ENCODE results near the gene DOCK4.

The DOCK4 gene

GRCh38 chr7:112192236-112193154, 13.7 kb downstream of the DOCK4 start:
- Mint-ChIP-seq H3K9me3 (peaks cover 5% of the 10 kb centered on the region), H3K36me3 (ENCODE audit: low read depth) (no peaks in the 10 kb centered on the region), H3K4me1 (peaks cover 3% of the 10 kb centered on the region), H3K4me3 (no peak overlapping the region), H3K27me3 (ENCODE audit: low read depth, poor library complexity) (no peaks in the 10 kb centered on the region), H3K27ac (no peak overlapping the region)
- TF ChIP-seq, protein P1, sequence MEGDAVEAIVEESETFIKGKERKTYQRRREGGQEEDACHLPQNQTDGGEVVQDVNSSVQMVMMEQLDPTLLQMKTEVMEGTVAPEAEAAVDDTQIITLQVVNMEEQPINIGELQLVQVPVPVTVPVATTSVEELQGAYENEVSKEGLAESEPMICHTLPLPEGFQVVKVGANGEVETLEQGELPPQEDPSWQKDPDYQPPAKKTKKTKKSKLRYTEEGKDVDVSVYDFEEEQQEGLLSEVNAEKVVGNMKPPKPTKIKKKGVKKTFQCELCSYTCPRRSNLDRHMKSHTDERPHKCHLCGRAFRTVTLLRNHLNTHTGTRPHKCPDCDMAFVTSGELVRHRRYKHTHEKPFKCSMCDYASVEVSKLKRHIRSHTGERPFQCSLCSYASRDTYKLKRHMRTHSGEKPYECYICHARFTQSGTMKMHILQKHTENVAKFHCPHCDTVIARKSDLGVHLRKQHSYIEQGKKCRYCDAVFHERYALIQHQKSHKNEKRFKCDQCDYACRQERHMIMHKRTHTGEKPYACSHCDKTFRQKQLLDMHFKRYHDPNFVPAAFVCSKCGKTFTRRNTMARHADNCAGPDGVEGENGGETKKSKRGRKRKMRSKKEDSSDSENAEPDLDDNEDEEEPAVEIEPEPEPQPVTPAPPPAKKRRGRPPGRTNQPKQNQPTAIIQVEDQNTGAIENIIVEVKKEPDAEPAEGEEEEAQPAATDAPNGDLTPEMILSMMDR (IDR thresholded peaks at IDR 0.05): no peak
- no peak for DNase-seq

DNA sequence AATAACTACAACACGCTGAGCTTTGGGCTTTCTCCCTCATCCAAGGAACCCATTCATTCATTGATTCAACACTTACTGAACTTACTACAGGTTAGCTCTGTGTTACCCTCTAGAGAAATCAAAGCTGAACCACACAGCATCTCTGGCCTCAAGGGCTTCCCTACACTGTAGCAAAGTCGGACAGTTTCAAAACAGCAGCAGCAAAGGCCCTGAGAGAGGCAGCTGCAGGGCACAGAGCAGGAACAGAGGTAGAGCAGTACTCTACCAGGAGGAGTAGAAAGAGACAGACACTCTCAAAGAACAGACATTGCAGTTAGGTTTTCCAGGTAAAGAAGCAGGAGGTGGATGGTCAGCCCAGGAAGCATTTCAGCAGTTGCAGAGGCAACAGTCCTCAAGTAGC, 16.1 kb downstream of the DOCK4 start:
- peaks cover 5% of the 10 kb centered on the region for H3K9me3 Mint-ChIP-seq
- peaks cover 8% of the 10 kb centered on the region for H3K4me1 Mint-ChIP-seq
- no peak for DNase-seq
- TF ChIP-seq, protein P1 (IDR thresholded peaks at IDR 0.05): no peak
- H3K4me3 Mint-ChIP-seq: no peak overlapping the region
- H3K27me3 Mint-ChIP-seq (ENCODE audit: low read depth, poor library complexity): peaks cover 2% of the 10 kb centered on the region
- H3K27ac Mint-ChIP-seq: no peak overlapping the region
- no peaks in the 10 kb centered on the region for H3K36me3 Mint-ChIP-seq (ENCODE audit: low read depth)

DNA sequence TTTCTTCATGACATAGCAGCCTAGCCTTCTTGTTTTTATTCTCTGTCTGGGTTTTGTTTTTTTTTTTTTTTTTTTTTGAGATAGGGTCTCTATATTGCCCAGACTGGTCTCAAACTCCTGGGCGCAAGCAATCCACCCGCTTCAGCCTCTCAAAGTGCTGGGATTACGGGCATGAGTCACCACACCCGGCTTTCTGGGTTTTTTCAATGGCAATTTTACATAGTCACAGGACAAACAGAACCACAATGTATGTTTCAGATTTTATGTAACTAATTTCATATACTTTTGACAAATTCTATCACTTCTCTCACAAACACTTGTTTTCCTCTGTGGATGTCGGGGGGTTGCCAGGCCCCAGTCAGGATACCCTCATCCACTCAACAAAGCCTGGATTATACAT, 16.5 kb downstream of the DOCK4 start:
- H3K27me3 Mint-ChIP-seq (ENCODE audit: low read depth, poor library complexity): peaks cover 2% of the 10 kb centered on the region
- no peak for DNase-seq
- H3K9me3 Mint-ChIP-seq: peaks cover 5% of the 10 kb centered on the region
- TF ChIP-seq, protein P1 (IDR thresholded peaks at IDR 0.05): no peak
- H3K36me3 Mint-ChIP-seq (ENCODE audit: low read depth): no peaks in the 10 kb centered on the region
- H3K4me3 Mint-ChIP-seq: no peak overlapping the region
- peaks cover 12% of the 10 kb centered on the region for H3K4me1 Mint-ChIP-seq
- H3K27ac Mint-ChIP-seq: no peak overlapping the region

- no peak for DNase-seq
- TF ChIP-seq, protein P1 (IDR thresholded peaks at IDR 0.05): no peak
- H3K27ac Mint-ChIP-seq: no peak overlapping the region
- H3K9me3 Mint-ChIP-seq: no peaks in the 10 kb centered on the region
- H3K4me1 Mint-ChIP-seq: peaks cover 26% of the 10 kb centered on the region
- peaks cover 2% of the 10 kb centered on the region for H3K27me3 Mint-ChIP-seq (ENCODE audit: low read depth, poor library complexity)
- no peak overlapping the region for H3K4me3 Mint-ChIP-seq
- H3K36me3 Mint-ChIP-seq (ENCODE audit: low read depth): no peaks in the 10 kb centered on the region
Measured at GRCh38 chr7:112188257-112188656, 17.9 kb downstream of the DOCK4 start.

GRCh38 chr7:112186300-112186699, 19.9 kb downstream of the DOCK4 start:
- Mint-ChIP-seq H3K27me3 (ENCODE audit: low read depth, poor library complexity) (peaks cover 2% of the 10 kb centered on the region), H3K36me3 (ENCODE audit: low read depth) (no peaks in the 10 kb centered on the region), H3K27ac (no peak overlapping the region), H3K4me3 (no peak overlapping the region), H3K9me3 (no peaks in the 10 kb centered on the region), H3K4me1 (peaks cover 38% of the 10 kb centered on the region)
- no peak for DNase-seq
- TF ChIP-seq, protein P1 (IDR thresholded peaks at IDR 0.05): no peak
